ENCODE measurements around the gene NUCB1.

NUCB1 gene

GRCh38 chr19:48964205-48965039, 64.3 kb downstream of the NUCB1 start:
- DNase-seq = no peak

DNA sequence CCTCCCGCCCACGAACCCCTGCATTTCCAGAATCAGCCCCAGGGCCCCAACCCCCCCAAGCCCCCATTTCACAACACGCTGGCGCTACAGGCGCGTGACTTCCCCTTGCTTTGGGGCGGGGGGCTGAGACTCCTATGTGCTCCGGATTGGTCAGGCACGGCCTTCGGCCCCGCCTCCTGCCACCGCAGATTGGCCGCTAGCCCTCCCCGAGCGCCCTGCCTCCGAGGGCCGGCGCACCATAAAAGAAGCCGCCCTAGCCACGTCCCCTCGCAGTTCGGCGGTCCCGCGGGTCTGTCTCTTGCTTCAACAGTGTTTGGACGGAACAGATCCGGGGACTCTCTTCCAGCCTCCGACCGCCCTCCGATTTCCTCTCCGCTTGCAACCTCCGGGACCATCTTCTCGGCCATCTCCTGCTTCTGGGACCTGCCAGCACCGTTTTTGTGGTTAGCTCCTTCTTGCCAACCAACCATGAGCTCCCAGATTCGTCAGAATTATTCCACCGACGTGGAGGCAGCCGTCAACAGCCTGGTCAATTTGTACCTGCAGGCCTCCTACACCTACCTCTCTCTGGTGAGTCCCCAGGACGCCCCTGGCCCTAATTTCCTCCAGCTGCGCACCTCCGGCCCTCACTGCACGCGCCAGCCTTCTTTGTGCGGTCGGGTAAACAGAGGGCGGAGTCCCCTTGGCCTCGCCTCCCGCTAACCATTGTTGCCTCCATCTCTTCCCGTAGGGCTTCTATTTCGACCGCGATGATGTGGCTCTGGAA, 65.1 kb downstream of the NUCB1 start, which contains the start of gene FTL:
TSS of gene FTL (plus strand) at position 270 of the 766 bp plus-strand sequence. CDS start at position 469, 199 bp downstream.
- peak; percentile 94 for DNase-seq

GRCh38 chr19:48965806-48966540, 65.9 kb downstream of the NUCB1 start:
- no peak for DNase-seq

DNA sequence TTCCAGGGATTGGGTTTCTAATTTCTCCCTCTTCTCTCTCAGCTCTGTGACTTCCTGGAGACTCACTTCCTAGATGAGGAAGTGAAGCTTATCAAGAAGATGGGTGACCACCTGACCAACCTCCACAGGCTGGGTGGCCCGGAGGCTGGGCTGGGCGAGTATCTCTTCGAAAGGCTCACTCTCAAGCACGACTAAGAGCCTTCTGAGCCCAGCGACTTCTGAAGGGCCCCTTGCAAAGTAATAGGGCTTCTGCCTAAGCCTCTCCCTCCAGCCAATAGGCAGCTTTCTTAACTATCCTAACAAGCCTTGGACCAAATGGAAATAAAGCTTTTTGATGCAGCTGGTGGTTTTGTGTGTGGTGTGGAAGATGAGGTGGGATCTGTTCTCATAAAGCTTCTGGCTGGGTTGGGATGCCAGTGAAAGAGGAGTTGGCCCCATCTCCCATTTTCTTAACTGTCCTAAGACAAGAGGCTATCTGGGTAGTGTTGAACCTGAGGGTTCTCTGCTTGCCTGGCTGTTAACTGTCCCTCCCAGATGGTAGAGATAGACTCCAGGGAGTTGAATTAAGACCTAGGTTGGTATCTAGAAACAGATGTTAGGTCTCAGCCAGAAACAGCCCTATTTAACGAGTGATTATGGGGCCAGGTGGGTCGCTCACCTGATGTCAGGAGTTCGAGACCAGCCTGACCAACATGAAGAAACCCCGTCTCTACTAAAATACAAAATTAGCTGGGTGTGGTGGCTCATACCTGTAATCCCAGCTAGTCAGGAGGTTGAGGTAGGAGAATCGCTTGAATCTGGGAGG, 66.6 kb downstream of the NUCB1 start:
- DNase-seq = no peak

DNA sequence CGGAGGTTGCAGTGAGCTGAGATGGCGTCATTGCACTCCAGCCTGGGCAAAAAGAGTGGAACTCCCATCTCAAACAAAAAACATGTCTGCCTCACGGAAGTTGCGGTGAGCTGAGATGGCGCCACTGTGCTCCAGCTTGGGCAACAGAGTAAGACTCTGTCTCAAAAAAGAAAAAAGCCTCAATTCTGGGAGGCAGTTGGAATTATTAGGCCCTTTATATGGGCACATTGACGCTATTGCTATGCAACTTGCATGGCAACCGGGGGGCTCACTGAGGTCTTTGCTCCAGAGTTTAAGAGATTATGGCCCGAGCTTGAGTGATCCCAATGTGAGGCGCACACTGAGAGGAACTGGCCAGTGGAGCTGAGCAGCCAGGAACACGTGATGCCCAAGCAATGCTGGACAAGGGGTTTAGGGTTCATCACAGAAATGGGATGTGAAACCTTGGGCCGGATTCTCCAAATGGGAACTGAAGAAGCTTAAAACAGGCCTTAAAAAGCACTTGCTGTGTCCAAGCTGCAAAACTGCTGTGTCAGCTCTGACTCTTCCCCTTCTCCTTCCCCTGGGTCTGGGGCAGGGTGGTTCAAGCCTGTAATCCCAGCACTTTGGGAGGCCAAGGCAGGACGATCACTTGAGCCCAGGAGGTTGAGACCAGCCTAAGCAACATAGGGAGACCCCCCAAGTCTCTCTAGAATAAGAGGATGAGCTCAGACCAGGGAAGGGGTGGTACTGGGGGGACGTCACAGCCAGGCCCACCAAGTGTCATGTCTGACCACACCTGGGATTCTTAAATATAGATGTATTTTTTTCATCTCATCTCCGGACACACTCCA, 67.5 kb downstream of the NUCB1 start:
- DNase-seq = no peak

DNA sequence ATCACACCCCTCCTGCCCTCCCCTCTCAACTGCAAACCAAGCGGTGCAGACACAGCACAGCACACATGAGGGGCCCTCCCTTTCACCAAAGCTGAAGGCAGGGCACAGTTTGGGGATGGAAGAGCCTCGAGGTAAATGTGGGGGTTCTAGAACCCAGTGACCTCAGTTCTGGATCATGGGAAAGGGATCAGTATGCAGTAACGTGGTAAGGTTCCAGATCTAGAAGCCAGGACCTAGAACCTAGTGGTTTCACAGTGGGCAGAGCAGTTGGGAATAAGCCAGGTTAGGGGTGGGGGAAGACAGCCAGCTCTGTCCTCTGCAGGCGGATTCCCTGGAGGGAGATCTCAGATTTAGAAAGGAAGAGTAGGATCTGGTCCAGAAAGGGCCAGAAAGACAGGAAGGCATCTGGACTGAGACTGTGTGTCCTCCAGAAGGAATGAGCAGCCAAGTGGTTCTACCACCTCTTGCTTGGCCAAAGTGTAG, 68.1 kb downstream of the NUCB1 start:
- no peak for DNase-seq

DNA sequence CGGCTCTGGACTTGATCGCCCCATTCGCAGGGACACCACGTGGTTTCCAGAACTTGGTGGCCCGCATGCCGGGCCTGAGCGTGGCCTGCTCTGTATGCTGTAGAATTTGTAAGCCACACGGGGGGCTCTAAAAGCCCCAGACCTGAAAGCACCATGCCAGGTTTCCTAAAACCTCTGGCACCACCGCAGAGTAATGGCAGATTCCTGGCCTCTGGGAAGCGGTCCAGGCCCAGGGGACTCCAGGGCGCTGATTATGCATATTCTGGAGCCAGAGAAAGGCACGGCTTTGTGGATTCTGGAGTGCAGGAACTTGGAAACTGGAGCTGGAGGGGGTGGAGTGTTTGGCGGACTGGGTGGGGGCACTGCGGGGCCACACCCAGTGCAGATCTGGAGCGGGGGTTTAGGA, 68.7 kb downstream of the NUCB1 start:
- DNase-seq = no peak

- no peak for DNase-seq
Measured at GRCh38 chr19:48969276-48970138, 69.4 kb downstream of the NUCB1 start.

GRCh38 chr19:48970139-48970766, 70.1 kb downstream of the NUCB1 start:
- DNase-seq = no peak

DNA sequence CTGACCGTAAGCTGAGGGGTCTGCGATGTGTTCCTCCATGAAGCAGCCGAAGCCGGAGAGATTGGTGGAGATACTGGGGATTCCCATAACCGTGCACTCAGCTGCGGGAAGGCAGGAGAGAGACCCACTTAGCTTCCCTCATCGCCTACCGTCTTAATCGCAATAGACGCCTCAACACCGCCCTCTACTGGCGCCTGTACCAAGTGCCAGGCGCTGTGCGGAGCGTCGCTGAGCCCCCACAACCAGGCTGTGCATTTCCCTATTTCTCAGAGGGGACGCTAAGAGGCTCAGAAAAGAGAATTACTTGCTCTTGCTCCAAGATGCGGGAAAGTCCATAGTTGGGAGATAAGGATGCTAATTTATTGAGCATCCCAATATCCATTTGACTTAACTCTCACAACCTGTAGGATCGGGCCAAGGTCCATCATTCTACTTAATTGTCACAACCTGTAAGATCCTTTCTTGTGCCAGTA, 70.8 kb downstream of the NUCB1 start:
- no peak for DNase-seq
